ENCODE data around the gene LIMCH1. TPM values are rescaled to one million over a fixed set of nuclear protein-coding genes. Genes with fewer than 3 reads are reported as not detected.

The LIMCH1 gene
- total RNA-seq, 1 donor from 2014 or later: not detected

DNA sequence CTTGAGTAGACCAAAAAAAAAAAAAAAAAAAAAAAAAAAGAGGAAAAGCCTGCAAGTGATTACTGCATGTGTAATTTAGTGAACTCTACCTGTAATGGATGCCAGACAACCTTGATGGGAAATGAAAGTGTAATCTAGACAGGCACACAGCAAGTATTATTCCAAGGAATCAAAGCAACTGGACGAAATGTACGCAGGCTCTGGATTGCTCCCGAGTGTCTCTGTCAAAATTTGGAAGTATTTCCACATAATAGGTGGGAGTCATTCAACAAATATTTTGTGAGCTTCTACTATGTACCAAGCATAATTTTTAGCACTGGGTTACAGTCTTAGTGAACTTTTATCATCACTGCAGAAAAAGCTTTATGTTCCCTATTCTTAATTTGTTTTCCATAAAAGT lies 64.2 kb downstream of the LIMCH1 start:
- intact Hi-C loops (cut with micrococcal nuclease): no loop called here

- intact Hi-C loops (cut with micrococcal nuclease): no loop called here
These were observed 65.0 kb downstream of the LIMCH1 start for GRCh38 chr4:41602886-41603498.

- intact Hi-C loops (cut with micrococcal nuclease): no loop called here
These were observed 71.9 kb downstream of the LIMCH1 start for GRCh38 chr4:41609851-41610250.

DNA sequence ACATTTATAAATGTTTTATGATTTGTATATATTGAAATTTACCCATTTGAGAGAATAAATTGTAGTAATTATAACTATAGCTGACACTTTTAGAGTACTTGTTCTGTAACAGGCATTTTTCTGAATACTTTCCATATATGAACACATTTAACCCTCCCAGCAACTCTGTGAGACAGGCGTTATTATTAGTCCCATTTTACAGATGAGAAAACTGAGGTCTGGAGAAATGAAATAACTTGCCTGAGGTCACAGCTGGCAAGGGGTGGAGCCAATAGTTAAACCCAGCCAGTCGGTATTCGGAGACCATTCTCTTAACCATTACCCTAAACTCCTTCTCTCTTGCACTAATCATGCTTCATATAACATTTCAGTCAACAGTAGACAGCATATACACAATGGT lies 72.5 kb downstream of the LIMCH1 start:
- intact Hi-C loops (cut with micrococcal nuclease): no loop called here

DNA sequence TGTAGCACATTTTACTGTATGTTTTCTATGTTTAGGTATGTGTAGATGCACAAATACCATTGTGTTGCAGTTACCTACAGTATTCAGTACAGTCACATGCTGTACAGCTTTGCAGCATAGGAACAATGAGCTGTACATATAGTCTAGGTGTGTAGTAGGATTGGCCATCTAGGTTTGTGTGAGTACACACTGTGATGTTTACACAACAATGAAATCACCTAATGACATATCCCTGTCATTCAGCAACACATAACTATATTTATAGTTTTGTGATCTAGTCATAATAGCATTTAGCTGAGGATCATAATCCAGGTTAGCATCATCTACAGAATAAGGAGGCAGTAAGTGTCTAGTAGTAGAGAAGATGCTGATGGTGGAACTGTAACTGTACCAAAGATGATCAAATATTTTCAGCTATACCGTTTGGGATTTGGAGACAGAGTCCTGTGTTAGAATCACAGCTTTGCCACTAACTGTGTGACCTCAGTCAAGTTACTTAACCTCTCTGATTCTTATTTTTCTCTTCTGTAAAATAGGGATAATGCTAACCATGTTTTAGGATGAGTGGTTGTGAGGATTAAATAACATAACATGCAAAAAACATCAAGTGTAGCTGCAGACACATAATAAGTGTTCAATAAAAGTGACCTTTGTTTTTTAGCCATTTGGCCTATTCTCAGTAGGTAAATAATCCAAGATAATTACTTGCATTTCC lies 73.3 kb downstream of the LIMCH1 start:
- intact Hi-C loops (cut with micrococcal nuclease): no loop called here

- intact Hi-C loops (cut with micrococcal nuclease): no loop called here
These were observed 74.2 kb downstream of the LIMCH1 start for GRCh38 chr4:41611881-41612871.

- intact Hi-C loops (cut with micrococcal nuclease): no loop called here
These were observed 75.4 kb downstream of the LIMCH1 start for GRCh38 chr4:41613386-41613785.

DNA sequence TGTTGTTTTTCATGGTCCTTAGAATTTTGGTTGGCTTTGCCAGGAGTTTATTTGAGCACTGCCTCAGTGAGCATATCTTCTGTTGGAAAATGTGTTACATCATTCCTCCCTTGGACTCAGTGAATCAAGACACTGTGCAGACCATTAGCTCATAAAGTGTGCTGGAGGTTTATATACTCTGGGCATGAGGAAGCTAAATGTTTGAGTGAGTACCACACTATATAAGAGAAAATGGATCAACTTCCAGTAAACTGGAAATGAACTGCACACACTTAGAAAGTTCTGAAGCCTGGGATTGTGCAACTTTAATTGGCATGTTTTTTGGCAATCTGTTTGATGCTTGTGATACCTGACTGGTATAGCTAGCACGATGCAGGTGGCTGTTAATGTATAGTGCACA lies 75.9 kb downstream of the LIMCH1 start:
- intact Hi-C loops (cut with micrococcal nuclease): no loop called here

- intact Hi-C loops (cut with micrococcal nuclease): no loop called here
These were observed 76.6 kb downstream of the LIMCH1 start for GRCh38 chr4:41614519-41614918.

- intact Hi-C loops (cut with micrococcal nuclease): no loop called here
These were observed 81.2 kb downstream of the LIMCH1 start for GRCh38 chr4:41619161-41619560.

DNA sequence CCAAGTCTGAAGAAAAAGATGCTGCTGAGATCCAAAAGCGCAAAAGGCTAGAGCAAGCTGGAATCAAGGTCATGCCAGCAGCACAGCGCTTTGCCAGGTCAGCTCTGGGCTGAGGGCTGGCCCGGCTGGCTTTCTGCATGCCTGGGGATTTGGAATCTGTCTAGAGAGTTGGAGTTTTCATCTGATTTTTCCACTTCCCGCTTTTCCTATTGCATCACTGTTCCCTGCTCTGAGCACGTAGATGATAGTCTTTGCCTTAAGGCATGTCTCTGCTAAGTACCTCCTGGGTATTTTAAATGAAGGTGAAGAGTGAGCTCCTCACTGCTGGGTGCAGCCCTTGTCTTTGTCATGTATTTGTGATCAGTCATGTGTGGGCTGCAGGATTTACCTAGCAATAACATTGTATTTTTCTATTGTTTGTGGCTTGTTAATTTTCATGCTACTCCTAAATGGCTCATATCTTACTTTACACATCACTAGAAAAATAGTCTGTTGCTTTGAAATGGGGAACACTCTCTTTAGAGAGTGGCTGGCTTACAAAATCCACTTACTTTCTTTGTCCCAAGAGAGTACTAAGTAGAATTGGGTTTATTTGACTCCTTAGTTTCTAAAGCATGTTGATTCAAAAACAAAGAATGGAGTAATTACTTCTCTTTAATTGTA lies 82.8 kb downstream of the LIMCH1 start:
- intact Hi-C loops (cut with micrococcal nuclease): no loop called here

- intact Hi-C loops (cut with micrococcal nuclease): no loop called here
These were observed 84.8 kb downstream of the LIMCH1 start for GRCh38 chr4:41622787-41623186.

- intact Hi-C loops (cut with micrococcal nuclease): no loop called here
These were observed 86.8 kb downstream of the LIMCH1 start for GRCh38 chr4:41624765-41625164.

DNA sequence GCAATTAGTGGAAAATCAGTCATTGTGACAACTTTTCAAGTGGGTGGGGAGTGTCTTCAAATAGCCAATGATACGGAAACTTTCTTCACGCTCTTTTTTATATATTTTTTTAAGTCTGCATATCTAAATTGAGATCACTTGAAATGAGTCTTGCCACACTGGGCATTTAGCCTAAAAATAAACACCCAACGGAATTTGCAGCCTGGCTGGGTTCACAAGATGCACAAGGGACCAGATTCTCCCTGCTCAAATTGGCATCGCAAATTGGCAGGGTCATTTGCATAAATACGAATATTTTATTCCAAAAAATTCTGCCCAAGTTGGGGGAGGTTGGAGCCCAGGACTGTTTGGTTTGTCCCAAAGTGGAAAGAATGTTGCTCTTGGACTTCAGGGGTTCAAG lies 87.6 kb downstream of the LIMCH1 start:
- intact Hi-C loops (cut with micrococcal nuclease): no loop called here

GRCh38 chr4:41628936-41629335 lies 91.0 kb downstream of the LIMCH1 start:
- intact Hi-C loops (cut with micrococcal nuclease): no loop called here

DNA sequence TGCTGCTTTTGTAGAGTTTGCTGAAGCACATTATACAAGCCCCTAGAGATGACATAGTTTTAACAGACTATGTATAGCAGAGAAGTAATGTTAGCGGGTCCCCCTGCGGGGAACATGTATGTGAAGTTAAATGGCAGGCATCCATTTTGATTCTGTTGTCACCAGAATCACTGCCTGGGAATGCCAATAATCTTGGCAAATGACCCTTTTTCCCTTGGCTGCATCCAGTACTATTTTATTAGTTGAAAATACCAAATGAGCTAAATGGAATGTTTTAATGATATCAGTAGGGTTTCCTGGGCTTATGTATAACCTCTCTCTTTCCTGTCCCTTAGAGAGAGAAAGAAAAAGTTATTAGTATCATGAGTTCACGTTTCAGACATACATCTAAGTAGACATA lies 93.6 kb downstream of the LIMCH1 start:
- intact Hi-C loops (cut with micrococcal nuclease): no loop called here

GRCh38 chr4:41632481-41633073 lies 94.6 kb downstream of the LIMCH1 start:
- intact Hi-C loops (cut with micrococcal nuclease): no loop called here

- intact Hi-C loops (cut with micrococcal nuclease): no loop called here
These were observed 95.4 kb downstream of the LIMCH1 start for GRCh38 chr4:41633321-41633720.

DNA sequence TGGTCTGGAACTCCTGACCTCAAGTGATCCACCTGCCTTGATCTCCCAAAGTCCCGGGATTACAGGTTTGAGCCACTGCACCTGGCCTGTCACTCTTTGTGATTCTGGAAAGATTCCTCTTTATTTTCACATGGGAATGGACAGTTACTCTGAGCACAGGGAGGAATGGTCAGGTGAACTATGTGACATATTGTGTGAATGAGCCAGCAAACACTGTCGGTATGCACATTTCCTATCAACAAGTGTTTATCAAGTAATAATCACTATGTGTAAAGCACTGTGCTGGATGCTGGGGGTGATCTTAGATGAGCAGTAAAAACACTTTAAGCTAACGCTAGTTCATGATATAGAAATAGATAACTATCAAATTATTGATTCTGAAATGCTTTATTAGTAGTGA lies 97.5 kb downstream of the LIMCH1 start:
- intact Hi-C loops (cut with micrococcal nuclease): no loop called here

DNA sequence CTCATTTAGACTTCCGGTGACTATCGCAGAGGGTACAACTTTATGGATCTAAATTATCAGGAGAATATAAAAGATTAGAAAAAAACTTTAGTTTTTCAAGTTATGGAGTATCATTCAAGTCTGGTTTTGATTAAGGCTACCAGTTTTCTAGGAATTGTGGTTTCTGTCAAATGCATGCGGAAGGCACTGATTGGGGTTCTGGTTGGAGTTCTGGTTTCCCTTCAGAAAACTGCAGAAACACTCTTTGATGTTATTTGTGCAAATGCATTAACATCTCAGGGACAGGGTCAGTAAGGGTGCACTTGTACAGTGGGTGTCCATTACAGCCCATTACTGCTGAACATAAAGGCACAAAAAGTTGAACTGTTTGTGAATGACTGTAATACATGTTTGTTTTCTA lies 100.2 kb downstream of the LIMCH1 start:
- intact Hi-C loops (cut with micrococcal nuclease): no loop called here

GRCh38 chr4:41638866-41639265 lies 100.9 kb downstream of the LIMCH1 start:
- intact Hi-C loops (cut with micrococcal nuclease): no loop called here

Data from T-helper 2 cell treated with Interferon-gamma antibody and Interleukin-4, amounts not matched to agents 100 ng/mL and 5 ng/mL, for 36 hours (primary cell).